HCT116 (cell line): ENCODE results near the gene MISP3.
"Not testable (repeated sequence)": the region's sequence is repeated elsewhere in the genome, so short reads cannot be mapped to it uniquely, and the experiment has no call there.

Experiments used
- CEBPB ChIP-seq: IDR thresholded peaks from 2 replicates; pipeline ENCODE4 v1.6.1; 2012; ENCODE audit warnings: low read depth
- CTCF ChIP-seq, 3 experiments: fragments of 200-600 bp in 1 of 3; sonication (generic) in 1 of 3; IDR thresholded peaks in 2 of 3; conservative IDR thresholded peaks in 1 of 3; 2 replicates each; pipeline ENCODE4 v1.5.1; 2012 to 2017; ENCODE audit warnings: low read depth in 2 of 3, low read length in 2 of 3, antibody characterized with exemption in 1 of 3, borderline replicate concordance in 1 of 3, control low read depth in 1 of 3, mild to moderate bottlenecking in 1 of 3, mixed read lengths in 1 of 3, mixed run types in 1 of 3, moderate library complexity in 1 of 3; ENCODE audit not compliant: insufficient read depth in 1 of 3
- EZH2phosphoT487 ChIP-seq: fragments of 200-600 bp; IDR thresholded peaks from 2 replicates; pipeline ENCODE4 v1.6.1; 2018; ENCODE audit warnings: antibody characterized with exemption, borderline replicate concordance
- POLR2A ChIP-seq: IDR thresholded peaks from 2 replicates; pipeline ENCODE4 v1.7.0; 2011; ENCODE audit warnings: borderline replicate concordance; ENCODE audit not compliant: insufficient read depth, insufficient read length; ENCODE audit errors: extremely low read depth
- REST ChIP-seq: IDR thresholded peaks from 2 replicates; pipeline ENCODE4 v1.6.1; 2012; ENCODE audit warnings: low read depth
- SIN3A ChIP-seq: IDR thresholded peaks from 2 replicates; pipeline ENCODE4 v1.6.1; 2012; ENCODE audit warnings: low read depth
- SP1 ChIP-seq: IDR thresholded peaks from 2 replicates; pipeline ENCODE4 v1.6.1; 2012; ENCODE audit warnings: low read depth

DNA sequence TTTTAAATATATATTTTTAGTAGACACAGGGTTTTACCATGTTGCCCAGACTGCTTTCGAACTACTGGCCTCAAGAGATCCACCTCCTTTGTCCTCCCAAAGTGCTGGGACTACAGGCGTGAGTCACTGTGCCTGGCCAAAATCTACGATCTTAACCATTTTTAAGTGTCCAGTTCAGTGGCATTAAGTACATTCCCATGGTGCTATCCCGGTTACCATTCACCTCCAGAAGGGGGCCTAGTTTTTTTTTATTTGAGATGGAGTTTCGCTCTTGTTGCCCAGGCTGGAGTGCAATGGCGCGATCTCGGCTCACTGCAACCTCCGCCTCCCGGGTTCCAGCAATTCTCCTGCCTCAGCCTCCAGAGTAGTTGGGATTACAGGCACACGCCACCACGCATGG lies 37.4 kb upstream of the MISP3 start:
- not testable (repeated sequence) for TF ChIP-seq SP1, EZH2phosphoT487, SIN3A, CEBPB, POLR2A, REST
- peak in 2 of 3 experiments; percentile 18 to 30; a peak in 3 of 6 replicates for TF ChIP-seq CTCF (IDR thresholded peaks at IDR 0.05 in 2 of 3, conservative IDR thresholded peaks at IDR 0.05 in 1 of 3; ENCODE audit: borderline replicate concordance in 1 of 3, insufficient read depth in 1 of 3, low read depth in 2 of 3, low read length in 2 of 3)
